Muscle of arm (tissue), 12 donors: ENCODE measurements around the gene TTLL11. TPM values are rescaled to one million over a fixed set of nuclear protein-coding genes. Genes with fewer than 3 reads are reported as not detected.

Experiments used
- DNase-seq: peaks from one replicate; pipeline ENCODE4 v3.0.0-alpha.2; 2013
- polyA plus RNA-seq, 12 donors: library from polyadenylated mRNA; unstranded; fragments of 120-200 nt; gene quantifications; one replicate each; pipeline ENCODE4 v1.2.1, GENCODE V29; 2013; ENCODE audit not compliant: insufficient read length in 12 of 12

Gene TTLL11
- polyA plus RNA-seq, 12 donors = 13.0 to 36.5 (median 27.4) TPM; not detected in 1

DNA sequence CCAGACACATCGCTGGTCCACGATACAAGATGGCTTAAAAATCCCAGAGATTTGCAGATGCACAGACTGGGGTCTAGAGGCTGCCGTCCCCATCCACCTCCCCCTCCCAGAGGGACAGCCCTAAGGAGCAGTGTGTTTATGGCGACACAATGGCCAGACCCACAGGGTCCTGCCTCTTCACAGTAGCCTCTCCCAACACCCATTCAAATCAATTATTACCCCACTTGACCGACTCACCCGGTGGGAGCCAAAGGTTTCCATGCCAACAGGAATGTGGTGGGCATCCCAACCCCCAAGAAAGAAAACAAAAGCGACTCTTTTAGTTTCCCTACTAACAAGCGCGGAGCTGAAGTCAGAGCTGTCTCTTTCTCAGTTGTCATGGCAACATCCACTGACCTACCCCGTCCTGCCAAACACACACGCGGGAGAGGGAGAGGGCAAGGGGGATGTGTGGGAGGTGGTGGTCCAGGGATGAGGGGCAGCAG lies 209.0 kb downstream of the TTLL11 start:
- no peak for DNase-seq

DNA sequence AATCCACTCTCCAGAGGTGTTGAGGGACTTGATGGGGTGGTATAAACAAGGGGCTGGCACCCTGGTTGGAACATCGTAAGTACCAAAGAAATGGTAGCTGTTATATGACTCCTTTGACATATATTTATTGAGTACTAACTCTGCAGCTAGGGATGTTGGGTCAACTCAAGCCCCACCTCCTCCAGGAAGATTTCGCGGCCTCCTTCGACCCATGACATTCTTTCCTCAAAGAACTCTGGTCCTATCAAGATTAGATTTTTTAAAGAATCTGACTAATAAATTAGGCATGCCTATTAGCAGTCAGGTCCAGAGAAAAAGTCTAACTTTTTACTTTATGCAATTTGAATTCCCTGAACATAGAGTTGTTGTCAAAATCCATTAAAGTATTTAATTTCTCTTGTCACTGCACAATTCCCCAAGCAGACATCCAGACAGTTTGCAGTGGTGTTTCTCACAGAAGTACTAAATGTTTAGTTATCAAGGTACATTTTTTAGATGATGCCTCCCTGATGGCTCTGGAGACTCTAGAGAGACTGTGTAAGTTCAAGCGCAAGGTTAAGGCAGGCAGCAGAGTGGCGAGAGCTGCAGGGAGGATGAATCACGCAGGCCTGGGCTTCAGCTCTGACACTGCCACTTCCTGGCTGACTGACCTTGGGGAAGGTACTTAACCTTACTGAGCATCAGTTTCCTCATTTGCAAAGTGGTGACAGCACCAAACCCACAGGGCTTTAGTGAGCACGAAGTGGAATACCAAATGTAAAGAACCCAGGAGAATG lies 209.6 kb downstream of the TTLL11 start:
- DNase-seq = no peak

DNA sequence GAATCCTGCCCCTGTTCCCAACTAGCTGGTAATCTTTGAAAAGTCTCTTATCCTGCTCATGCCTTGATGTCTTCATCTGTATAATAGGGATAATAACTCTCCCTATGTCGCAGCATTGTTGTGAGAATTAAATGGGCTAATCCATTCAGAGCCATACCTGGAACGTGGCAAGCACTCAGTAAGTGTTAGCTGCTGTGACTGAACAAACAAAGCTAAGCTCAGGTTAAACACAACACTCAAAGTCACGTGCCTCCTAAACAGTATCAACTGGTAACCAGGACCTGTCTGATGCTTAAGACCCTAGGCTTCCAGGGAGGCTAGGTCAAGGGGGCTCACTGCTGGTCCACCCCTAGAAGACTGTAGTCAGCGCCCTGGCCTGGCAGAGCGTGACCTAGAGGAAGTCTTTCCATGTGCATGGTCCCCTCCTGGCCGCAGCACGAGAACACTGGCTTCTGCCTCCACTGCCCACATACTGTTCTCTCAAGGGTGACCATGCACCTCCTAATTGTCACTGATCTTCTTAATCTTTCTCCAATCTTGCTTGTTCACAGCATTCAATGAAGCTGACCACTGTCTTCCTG lies 211.1 kb downstream of the TTLL11 start:
- DNase-seq = no peak

DNA sequence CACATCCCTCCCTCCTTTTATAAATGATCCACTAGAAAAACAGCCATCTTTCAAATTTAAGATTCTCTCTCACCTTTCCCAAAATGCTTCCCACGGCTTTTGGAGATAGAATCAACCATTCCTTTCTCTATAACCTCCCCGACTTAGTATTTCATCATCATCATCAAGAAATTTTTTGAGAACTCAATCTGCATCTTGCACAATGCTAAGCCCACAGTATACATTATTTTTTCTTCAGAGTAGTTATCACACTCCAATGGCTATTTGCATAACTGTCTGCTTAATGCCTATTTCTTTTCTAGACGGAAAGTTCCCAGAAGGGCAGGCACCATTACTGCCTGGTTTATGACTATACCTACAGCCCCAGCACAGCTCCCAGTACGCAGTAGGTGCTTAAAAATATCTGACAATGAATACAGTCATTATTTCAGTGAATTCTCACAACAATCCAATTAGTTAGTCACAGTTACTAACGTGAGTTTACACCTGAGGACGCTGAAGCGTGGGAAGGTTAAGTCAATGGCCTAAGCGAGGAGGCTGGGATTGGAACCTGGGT lies 212.7 kb downstream of the TTLL11 start:
- DNase-seq = no peak

DNA sequence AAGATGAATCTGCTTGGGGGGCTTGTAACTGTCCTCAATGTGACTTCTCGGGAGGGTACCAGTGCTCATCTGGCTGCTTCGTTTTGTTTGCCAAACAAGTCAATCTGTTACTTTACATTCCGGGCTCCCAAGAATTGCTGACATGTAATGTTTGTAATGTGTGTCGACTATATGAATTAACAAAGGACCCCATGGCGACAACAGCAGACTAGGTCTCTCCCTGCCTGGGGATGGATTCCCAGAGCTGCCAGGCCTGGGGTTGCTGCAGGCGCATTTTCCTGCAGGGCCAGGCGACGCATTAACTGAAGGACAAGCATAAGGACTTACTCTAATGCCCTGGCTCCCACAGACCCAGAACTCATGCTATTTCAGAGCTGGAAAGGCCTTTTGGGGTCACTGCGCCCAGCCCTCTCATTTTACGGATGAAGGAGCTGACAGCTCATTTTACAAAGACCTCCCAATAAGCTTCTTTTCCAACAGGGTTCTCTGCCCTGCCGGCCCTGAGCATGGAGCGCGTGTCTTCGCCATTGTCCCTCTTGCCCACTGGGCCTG lies 214.8 kb downstream of the TTLL11 start:
- no peak for DNase-seq

DNA sequence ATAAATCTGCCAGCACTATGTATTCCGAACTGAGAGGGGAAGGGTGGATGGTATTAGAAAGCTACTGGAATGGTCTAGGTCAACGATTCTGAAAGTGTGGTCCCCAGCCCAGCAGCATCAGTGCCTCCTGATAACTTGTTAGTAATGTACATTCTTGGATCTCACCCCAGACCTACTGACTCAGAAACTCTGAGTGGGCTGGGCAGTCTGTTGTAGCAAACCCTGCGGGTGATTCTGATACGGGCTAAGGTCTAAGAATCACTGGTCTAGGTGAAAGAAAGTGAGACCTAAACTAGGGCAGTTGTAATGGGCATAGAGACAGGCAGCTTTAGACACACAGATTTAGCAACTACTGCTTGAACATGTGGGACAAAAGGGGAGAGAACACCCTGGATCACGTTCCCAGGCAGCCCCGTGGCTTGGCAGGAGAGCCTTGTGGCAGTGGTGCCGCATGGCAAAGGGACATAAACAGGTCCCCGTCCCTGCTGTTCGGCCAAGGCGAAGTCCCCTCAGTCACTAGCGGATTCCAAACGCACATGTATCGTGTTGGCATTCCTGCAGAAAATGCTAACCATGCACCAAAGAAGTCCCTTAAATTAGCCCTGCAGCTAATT lies 216.3 kb downstream of the TTLL11 start:
- DNase-seq = no peak

DNA sequence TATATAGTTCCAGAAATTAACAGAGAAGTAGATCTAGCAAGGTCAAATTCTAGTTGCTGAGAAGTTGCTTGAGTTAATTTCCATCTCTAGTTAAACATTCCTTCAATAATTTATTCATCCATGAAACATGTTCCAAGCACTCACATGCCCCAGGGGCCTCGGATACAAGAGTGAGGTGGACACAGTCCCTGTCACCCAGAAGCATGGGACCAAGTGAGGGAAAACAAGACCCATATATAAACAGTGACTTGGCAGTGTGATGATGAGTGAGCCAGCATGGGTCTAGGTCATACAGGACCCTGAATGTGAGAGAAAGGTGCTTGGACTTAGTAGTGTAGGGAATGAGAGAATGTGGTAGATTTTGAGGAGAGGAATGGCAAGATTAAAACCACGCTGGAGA lies 216.9 kb downstream of the TTLL11 start:
- no peak for DNase-seq

DNA sequence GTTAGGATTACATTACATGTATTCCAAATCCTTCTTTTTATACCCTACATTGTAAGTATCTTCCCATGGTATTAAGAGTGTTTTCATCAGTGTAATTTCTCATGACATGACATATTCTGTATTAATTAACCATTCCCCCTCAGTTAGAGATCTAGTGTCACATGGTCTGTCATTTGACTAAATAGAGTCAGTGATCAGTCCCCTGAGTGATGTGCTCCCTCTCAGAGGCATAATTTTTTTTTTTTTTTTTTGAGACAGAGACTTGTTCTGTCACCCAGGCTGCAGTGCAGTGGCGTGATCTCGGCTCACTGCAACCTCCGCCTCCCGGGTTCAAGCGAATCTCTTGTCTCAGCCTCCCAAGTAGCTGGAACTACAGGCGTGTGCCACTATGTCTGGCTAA lies 218.6 kb downstream of the TTLL11 start:
- DNase-seq = no peak

DNA sequence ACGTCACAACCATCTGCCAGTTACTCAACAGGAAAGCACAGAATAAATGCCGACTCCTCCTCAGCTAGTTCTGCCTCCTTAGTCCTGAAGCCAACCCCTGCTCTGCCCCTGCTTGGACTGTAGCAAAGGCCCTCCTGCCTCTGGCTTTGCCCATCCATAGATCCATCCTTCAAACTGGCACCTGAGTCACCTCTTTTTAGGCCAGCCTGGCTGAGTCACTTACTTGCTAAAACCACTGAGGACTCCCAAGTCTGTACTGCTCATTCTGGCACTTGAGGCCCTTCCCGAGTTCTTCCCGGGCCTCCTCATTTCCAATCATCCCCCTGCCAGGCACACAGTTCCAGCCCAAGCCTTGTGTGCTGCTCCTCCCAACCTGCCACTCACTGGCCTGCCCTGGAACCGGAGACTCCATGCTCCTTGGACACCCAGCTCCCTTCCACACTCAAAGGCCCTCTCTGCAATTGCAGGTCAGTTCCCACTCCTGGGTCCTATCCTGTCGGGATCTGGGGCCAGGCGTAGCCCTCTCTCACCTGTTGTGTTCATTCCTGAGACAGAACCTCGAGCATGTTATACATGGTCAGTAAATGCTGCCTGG lies 221.6 kb downstream of the TTLL11 start:
- no peak for DNase-seq

DNA sequence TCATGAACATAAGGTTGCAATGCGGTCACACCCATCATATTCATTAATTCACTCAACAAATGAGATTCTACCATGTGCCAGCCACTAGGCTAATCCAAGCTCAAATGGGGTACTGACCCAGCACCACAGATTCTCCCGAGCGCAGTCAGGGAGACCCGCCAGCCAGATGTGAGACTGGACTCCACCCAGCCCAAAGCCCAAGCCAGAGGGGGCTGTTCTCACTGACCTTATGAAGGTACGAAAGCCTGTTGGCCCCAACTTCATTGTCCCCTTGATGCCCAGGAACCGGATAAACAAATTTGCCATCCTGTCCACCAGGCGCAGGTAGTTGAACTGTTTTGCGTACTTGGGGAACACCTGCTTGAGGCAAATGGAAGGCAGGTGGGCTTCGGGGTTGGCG lies 222.8 kb downstream of the TTLL11 start:
- DNase-seq = no peak

DNA sequence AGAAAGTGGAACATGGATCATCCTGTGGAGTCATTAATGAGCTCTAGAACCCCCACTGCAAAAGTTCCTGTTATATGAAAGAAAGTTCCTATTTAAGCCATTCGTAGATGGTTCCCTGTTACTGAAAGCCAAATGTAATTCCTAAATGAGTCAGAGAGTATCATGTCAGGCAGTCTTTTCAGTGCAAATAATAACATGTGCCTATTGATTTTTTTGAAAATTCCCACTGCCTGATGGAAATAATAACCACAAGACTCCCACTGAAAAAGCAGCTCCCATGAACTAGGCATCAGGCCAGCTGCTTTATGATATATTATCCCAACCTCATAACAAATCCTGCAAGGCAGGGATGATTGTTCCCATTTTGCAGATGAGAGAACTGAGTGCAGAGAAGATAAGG lies 224.5 kb downstream of the TTLL11 start:
- no peak for DNase-seq

DNA sequence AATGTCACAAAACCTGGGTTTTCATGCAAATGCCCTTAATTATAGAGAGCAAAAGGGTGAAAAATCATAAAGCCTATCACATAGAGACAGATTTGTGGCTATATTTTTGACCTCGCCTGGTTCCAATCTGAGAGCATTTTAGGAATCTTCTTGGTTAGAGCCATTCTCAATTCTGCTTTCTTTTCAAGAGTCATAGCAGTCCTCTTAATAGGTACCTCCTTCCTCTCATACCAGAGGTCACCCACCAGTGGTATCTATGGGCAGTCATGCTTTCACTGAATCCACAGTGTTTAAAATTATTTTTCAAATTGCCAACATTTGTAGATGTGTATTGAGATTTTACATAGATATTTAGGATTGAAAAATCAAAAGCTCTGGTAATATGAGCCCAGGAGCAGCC lies 226.2 kb downstream of the TTLL11 start:
- no peak for DNase-seq

DNA sequence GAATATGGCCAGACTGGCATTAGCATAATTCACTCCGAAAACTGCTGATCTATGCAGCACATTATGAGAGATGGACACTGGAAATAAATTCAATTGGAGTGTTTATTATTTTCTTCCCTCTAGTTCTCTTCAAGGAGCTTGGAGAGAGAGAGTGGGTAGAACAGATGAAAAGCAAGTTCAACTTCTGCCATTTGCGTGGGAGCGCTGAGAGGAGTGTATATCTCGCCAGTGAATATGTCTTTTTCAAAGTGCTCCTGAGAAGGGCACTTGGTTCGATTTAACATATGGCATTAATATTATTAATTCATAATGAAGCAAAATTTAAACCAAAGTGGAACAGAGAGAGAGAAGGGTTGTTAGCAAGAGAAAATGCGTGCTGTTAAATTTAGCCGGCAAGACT lies 227.2 kb downstream of the TTLL11 start:
- no peak for DNase-seq

DNA sequence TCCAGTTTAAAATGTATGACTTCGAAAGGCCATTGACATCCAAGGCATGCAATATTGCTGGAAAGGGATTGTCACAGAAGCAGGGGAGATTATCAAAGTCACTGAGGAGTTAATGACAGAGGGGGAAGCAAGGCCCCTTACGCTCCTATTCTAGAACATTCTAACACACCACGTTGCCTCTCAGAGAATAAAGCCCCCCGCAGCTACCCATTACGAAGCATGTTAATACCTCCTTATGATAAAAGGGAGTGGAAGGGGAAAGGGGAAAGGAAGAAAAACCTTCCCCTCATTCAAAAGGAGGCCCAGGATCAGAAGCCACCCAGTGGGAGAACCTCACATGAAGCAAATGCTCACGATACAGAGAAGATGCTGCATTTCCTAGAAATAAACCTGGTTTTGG lies 228.0 kb downstream of the TTLL11 start:
- no peak for DNase-seq

DNA sequence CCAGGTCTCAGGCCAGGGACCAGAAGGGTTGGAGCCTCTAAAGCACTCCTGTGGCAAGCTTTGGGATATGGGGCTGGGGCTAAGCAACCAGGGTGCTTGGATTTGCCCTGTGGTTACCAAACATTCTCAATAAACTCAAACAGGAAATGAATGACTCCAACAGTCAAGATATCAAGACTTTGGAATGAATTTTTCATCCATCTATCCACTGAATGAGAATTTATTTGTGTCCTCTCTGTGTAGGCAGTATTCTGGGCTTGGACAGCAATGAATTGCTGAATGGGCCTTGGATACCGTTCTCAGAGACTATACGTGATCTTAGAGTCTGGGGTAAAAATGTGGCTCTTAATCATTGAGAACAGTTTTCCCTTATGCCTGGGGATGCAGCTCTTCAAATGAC lies 229.2 kb downstream of the TTLL11 start:
- DNase-seq = no peak

DNA sequence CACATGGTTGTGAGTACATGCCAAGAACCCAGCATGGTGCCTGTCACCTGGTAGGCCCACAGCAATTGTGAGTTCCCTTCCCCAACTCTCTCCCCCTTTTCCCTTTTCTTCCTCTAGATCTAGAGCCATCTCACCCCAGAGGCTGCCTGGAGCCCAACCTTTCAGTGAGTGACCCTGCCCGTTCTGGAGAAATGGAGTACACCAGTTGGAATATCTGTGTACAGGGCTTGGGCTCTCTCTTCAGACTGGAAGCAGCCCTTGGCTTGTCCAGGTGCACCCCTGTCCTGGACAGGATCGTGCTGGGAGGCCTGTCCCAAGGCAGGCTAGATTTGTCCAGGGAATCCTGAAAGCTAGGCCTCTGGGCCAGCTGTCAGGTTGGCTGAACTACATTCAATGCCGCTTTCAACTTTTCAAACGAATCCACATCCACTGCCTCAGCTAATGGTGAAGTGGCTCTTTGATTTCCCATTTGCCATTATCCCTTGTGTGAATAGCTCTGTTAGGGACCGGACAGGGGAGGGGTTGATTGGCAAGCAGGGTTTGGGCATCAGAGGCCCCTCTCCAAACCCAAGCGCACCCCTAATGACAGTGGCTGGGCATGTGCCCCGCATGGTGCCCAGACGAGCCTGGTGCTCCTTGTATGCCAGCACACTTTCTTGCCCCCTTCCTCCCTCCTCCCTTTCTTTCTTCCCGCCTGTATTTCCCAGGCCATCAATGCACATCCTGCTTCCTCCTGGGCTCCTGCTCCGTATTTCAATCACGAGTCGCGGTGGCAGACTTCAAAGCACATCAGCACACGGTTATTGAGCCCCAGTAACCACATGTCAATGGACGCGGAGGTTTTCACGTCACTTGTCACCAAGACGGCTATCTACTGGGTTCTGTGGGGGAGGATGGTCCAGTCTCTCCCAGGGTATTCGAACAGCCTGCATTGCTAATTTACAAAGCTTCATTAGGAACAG lies 230.5 kb downstream of the TTLL11 start:
- DNase-seq = no peak

DNA sequence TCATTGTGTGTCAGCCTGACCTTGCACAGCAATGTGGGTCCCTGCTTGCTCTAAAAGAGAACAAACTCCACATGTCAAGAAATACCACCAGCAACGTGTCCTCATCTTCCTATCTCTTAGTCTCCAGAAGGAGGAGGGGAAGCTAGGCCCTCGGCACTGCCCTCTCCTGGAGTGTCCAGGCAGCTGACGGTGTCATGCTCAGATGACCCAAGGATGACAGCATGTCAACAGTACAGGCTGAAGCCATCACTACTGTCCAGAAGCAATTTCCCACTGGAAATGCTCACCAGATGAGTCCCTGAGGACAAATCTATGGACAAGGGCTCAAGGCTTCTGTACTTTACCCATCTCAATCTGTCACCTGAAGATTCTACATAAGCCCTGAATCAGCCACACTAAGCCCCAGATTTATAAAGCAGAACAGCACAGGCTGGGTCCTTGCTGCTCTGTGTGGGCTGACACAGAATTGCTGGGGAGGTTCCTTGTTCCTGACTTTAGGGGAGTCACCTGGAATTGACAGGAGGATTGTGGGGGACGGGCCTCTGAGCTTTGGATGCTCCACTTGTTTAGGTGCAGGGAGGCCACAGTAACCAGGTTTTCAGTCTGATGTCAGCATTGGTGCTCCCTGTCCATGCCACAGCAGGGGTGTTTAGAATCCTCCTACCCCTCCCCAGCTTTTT lies 231.5 kb downstream of the TTLL11 start:
- no peak for DNase-seq

DNA sequence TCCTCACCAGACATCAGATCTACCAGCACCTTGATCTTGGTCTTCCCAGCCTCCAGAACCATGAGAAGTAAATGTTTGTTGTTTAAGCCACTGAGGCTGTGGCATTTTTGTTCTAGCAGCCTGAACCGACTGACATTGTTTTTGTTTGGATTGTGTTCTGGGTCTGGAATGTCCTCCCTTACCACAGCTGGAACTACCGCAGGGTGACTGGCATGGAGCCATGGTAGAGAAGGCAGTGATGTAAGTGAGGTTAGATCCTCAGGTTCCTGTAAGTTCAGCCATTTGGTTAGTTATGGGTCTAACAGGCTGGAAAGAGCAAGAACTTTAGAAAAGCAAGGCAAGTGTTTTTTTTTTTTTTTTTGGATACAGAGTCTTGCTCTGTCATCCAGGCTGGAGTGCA lies 232.4 kb downstream of the TTLL11 start:
- no peak for DNase-seq

DNA sequence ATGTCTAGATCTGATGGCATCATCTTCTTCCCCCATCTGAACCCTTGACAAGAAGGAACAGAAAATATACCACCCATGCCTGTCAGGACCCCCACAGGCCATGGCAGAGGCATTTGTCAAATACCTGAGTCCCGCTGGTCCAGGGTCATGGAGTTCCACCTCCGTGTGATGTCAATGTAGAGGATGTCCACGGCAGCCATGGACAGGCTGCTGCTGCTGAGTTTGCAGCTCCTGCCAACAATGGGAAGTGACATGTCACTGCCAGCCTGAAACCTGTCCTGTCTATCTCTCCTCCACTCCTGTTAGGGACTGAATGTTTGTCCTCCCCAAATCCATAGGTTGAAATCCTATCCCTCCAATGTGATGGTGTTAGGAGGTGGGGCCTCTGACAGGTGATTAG lies 232.9 kb downstream of the TTLL11 start:
- DNase-seq = no peak

DNA sequence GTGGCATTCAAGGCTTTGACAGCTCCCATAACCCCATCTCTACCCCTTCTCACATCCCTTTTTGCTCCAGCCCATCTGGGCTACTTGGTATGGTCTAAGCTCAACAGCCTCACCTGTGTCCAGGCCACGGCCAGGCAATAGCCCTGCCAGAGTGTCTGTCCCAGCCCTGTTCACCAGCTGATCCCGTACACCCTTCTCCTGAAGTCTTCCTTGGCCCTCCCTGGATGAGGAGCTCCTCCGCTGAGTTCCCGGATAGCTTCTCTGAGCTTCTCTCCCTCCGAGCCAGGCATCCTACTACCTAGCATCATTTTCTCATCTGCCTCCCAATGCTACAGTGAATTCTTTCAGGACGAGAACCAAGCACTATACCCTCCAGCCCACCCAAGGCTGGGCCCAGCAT lies 233.5 kb downstream of the TTLL11 start:
- no peak for DNase-seq
